LNCaP clone FGC (cell line): ENCODE results near the gene ATP11A.

Source experiments
- DNase-seq: peaks from one replicate; pipeline ENCODE4 v3.0.0-alpha.2; 2011; ENCODE audit warnings: low read depth
- H3K4me3 ChIP-seq: 2 replicates; pipeline ENCODE4 v1.5.1; 2011; ENCODE audit warnings: mild to moderate bottlenecking, low read depth, low read length, control low read depth
- TF ChIP-seq, protein P1 (sequence below): IDR thresholded peaks from 2 replicates; pipeline ENCODE4 v1.5.1; 2012; ENCODE audit warnings: mild to moderate bottlenecking; ENCODE audit not compliant: control insufficient read depth, insufficient read depth; ENCODE audit errors: extremely low read depth

Gene ATP11A

DNA sequence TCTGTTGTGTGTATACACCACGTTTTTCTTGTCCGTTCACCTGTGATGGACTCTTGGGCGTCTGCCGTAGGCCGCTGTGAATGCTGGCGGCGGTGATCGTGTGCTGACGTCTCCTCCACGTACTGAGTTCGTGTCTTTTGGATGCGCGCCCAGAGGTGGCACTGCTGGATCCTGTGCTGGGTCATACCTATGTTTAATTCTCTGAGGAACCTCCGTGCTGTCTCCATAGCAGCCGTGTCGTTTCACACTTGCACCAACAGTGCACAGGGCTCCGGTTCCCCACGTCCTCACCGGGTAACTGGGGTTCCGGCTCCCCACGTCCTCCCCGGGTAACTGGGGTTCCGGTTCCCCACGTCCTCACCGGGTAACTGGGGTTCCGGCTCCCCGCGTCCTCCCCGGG lies 56.2 kb downstream of the ATP11A start:
- DNase-seq, result peak; percentile 89
- TF ChIP-seq, protein P1, sequence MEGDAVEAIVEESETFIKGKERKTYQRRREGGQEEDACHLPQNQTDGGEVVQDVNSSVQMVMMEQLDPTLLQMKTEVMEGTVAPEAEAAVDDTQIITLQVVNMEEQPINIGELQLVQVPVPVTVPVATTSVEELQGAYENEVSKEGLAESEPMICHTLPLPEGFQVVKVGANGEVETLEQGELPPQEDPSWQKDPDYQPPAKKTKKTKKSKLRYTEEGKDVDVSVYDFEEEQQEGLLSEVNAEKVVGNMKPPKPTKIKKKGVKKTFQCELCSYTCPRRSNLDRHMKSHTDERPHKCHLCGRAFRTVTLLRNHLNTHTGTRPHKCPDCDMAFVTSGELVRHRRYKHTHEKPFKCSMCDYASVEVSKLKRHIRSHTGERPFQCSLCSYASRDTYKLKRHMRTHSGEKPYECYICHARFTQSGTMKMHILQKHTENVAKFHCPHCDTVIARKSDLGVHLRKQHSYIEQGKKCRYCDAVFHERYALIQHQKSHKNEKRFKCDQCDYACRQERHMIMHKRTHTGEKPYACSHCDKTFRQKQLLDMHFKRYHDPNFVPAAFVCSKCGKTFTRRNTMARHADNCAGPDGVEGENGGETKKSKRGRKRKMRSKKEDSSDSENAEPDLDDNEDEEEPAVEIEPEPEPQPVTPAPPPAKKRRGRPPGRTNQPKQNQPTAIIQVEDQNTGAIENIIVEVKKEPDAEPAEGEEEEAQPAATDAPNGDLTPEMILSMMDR, result no peak
- peak overlapping the region; percentile 42 for H3K4me3 ChIP-seq

DNA sequence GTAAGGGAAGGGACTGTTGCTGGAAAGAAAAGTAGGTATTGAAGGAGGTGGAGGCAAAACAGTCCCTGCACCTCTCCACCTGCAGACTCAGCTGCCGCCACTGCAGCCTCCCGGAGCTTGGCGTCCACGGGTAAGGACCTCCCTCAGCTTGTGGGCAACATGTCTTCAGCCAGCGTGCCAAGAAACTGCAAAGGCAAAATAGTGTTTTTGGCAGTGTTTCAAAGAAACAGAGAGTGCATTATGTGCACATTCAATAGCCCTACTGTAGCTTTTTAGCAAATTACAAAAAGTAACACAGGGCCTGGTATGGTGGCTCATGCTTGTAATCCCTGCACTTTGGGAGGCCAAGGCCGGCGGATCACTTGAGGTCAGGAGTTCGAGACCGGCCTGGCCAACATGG lies 57.4 kb downstream of the ATP11A start:
- DNase-seq, result no peak
- no peak overlapping the region for H3K4me3 ChIP-seq
- TF ChIP-seq, protein P1, result no peak

DNA sequence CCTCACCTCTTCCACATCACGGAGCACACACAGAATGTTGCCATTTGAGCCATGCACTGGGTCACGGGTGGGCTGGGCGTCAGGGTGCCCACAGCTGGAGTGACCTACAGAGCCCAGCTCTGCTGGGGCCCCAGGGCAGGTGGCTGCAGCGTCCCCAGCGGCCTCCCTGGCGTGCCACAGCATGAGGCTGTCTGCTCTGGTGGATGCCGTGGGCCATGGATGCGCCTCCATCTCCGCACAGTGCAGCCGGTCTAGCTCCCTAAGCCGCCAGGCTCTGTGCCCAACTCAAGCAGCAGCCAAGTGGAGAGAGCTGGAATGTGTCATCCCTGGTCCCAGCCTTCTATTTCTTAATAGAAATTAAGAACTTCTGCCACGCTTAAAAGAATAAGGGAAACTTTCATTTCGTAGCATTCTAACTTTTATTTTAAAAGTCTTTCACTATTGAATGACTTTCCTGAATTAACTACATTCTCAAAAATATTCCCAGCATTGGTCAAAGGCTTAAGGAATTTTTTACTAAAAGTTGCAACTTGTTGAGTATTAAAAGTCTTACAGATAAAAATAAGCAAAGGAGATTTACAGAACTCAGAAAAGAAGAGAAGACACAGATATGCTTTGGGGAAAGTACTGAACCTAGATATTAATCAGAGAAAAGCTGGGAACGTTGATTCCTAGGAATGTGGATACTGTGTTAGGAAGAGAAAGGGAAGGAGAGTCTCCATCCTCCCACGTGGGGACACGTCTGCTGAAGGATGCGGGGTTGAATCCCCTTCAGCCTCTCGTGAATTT lies 59.3 kb downstream of the ATP11A start:
- no peak overlapping the region for H3K4me3 ChIP-seq
- TF ChIP-seq, protein P1, result no peak
- no peak for DNase-seq

DNA sequence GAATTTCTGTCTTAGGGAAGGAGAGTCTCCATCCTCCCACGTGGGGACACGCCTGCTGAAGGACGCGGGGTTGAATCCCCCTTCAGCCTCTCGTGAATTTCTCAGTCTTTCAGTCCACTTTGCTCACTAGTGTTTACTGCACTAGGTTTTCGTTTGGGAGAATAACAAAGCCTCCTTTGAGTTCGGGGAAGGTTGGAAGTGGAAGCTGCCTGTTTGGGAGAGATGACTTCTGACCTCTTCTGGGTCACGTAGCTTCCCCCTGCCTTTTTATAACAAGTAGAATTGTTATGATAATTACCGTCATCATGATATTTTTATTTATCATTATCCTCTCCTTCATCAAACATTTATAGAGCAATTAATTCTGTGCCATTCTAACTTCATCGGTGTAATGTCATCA lies 60.7 kb downstream of the ATP11A start:
- DNase-seq, result no peak
- TF ChIP-seq, protein P1, result no peak
- H3K4me3 ChIP-seq, result no peak overlapping the region

DNA sequence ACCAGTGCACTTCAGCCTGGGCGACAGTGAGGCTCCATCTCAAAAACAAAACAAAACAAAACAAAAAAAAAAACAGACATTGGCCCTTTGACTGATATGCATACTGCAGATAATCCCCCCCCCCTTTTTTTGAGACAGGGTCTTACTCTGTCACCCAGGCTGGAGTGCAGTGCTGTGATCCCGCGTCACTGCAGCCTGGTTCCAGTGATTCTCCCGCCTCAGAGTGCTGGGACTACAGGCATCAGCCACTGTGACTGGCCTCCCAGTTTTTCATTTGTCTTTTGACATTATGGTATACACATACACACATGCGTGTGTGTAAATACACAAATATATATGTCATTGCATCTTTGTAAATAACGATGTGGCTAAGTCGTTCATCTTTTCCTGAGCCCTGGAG lies 61.8 kb downstream of the ATP11A start:
- no peak overlapping the region for H3K4me3 ChIP-seq
- DNase-seq, result no peak
- TF ChIP-seq, protein P1, result no peak

DNA sequence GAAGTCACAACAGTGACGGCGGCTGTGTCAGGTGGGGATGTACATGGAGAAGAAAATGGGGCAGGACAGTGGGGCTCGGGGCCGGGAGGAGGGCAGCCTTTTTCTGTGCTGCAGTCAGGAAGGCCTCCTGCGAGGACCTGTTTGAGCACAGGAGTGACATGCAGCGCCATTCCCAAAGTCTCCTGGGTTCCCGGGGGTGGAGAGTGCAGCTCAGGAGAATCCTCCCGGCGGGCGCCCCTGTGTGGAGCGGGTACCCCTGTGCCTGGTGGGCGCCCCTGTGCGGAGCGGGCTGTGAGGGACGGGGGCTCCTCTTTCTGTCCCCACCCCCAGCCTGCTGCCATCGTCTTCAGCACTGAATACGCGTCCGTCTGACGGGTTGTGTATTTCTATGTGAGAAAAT lies 62.4 kb downstream of the ATP11A start:
- TF ChIP-seq, protein P1, result no peak
- no peak overlapping the region for H3K4me3 ChIP-seq
- no peak for DNase-seq
